ENCODE data around the gene ZFP28.
A peak's percentile ranks its signal among the peaks of the same experiment; 100 is the strongest.

The ZFP28 gene

GRCh38 chr19:56595548-56595899 is 56.8 kb downstream of the ZFP28 start:
- peak in 1 of 56 donors; percentile 36 for DNase-seq

- DNase-seq = no peak
Measured at GRCh38 chr19:56596676-56597075, 57.9 kb downstream of the ZFP28 start.

- DNase-seq = no peak
Measured at GRCh38 chr19:56597696-56598095, 58.9 kb downstream of the ZFP28 start.

GRCh38 chr19:56601375-56601774 is 62.6 kb downstream of the ZFP28 start:
- peak in 1 of 56 donors; percentile 3 for DNase-seq

- peak in 31 of 56 donors; percentile 2 to 77 (median 28) for DNase-seq
Measured at GRCh38 chr19:56603829-56604228, 65.1 kb downstream of the ZFP28 start.
